A549 (cell line): ENCODE data around the gene C2CD5.

Source experiments
- CBX8 ChIP-seq: fragments of 200-600 bp; sonication (generic); IDR thresholded peaks from 2 replicates; pipeline ENCODE4 v1.6.1; 2016
- CEBPB ChIP-seq, 2 experiments: fragments of >200 bp in 1 of 2; sonication (Bioruptor Twin) in 1 of 2; formaldehyde crosslinking in 1 of 2; IDR thresholded peaks; 2 replicates each; pipeline ENCODE4 v1.6.1; 2012 to 2016
- CTCF ChIP-seq: fragments of >200 bp; sonication (Bioruptor Twin); formaldehyde crosslinking; IDR thresholded peaks from 3 replicates; pipeline ENCODE4 v1.5.1; 2016
- JUNB ChIP-seq: fragments of >200 bp; sonication (Bioruptor Twin); formaldehyde crosslinking; IDR thresholded peaks from 2 replicates; pipeline ENCODE4 v1.6.1; 2016
- MYC ChIP-seq: IDR thresholded peaks from 2 replicates; pipeline ENCODE4 v1.6.1; 2012; ENCODE audit warnings: mild to moderate bottlenecking, inconsistent platforms, low read length, improper control_type of control experiment, borderline replicate concordance

- TF ChIP-seq CEBPB (IDR thresholded peaks at IDR 0.05): no peak
- TF ChIP-seq CTCF: no peak
- TF ChIP-seq JUNB: no peak
- TF ChIP-seq MYC: no peak
- no peak for TF ChIP-seq CBX8
Measured at GRCh38 chr12:22457085-22457484, 87.3 kb downstream of the C2CD5 start.
